Keratinocyte (primary cell): ENCODE results near the gene PLAC9. TPM values are rescaled to one million over a fixed set of nuclear protein-coding genes. Genes with fewer than 3 reads are reported as not detected.

ENCODE experiments used
- DNase-seq: peaks from one replicate; pipeline ENCODE4 v3.0.0-alpha.2; 2011; ENCODE audit warnings: low read depth, missing footprints, low spot score
- FAIRE-seq: peaks from 2 replicates; lab custom pipeline; 2011; peaks lifted over from hg19 to GRCh38; lab: Jason Lieb, UNC
- H2AFZ ChIP-seq: 2 replicates; pipeline ENCODE4 v1.6.0; 2012; ENCODE audit warnings: low read length, control low read depth, inconsistent platforms; ENCODE audit not compliant: control insufficient read depth
- H3K27ac ChIP-seq: 2 replicates; pipeline ENCODE4 v1.5.1; 2011; ENCODE audit warnings: low read length; ENCODE audit not compliant: control insufficient read depth, insufficient read depth
- H3K27me3 ChIP-seq: 3 replicates; pipeline ENCODE4 v1.6.0; 2011; ENCODE audit warnings: low read length; ENCODE audit not compliant: control insufficient read depth, insufficient read depth; ENCODE audit errors: extremely low read depth
- H3K36me3 ChIP-seq, 2 experiments: 2 replicates in 1 of 2; 3 replicates in 1 of 2; pipeline ENCODE4 v1.5.1; 2011; ENCODE audit warnings: low read length in 2 of 2, mild to moderate bottlenecking in 1 of 2; ENCODE audit not compliant: control insufficient read depth in 2 of 2, insufficient read depth in 2 of 2; ENCODE audit errors: extremely low read depth in 1 of 2
- H3K4me1 ChIP-seq: 3 replicates; pipeline ENCODE4 v1.5.1; 2011; ENCODE audit warnings: low read length; ENCODE audit not compliant: control insufficient read depth, insufficient read depth; ENCODE audit errors: extremely low read depth
- H3K4me2 ChIP-seq: 3 replicates; pipeline ENCODE4 v1.6.0; 2011; ENCODE audit warnings: low read depth, low read length; ENCODE audit not compliant: control insufficient read depth, insufficient read depth; ENCODE audit errors: extremely low read depth
- H3K4me3 ChIP-seq, 3 experiments: fragments of 200-600 bp in 1 of 3; sonication (generic) in 1 of 3; 2 replicates in 2 of 3; 3 replicates in 1 of 3; pipeline ENCODE4 v1.5.1; 2011 to 2016; ENCODE audit warnings: low read length in 3 of 3, mild to moderate bottlenecking in 3 of 3, control low read depth in 2 of 3, inconsistent platforms in 1 of 3, low read depth in 1 of 3, mixed read lengths in 1 of 3, mixed run types in 1 of 3, moderate library complexity in 1 of 3; ENCODE audit not compliant: control insufficient read depth in 2 of 3, insufficient read depth in 2 of 3; ENCODE audit errors: extremely low read depth in 1 of 3
- H3K79me2 ChIP-seq: 2 replicates; pipeline ENCODE4 v1.6.0; 2012; ENCODE audit warnings: low read length; ENCODE audit not compliant: control insufficient read depth, insufficient read depth
- H3K9ac ChIP-seq: 3 replicates; pipeline ENCODE4 v1.6.0; 2011; ENCODE audit warnings: low read length; ENCODE audit not compliant: control insufficient read depth, insufficient read depth; ENCODE audit errors: extremely low read depth
- H3K9me1 ChIP-seq: 3 replicates; pipeline ENCODE4 v1.6.0; 2011; ENCODE audit warnings: low read length; ENCODE audit not compliant: control insufficient read depth, insufficient read depth; ENCODE audit errors: extremely low read depth
- H3K9me3 ChIP-seq: 2 replicates; pipeline ENCODE4 v1.5.1; 2012; ENCODE audit warnings: low read depth, low read length; ENCODE audit not compliant: control insufficient read depth
- H4K20me1 ChIP-seq: 3 replicates; pipeline ENCODE4 v1.6.0; 2011; ENCODE audit warnings: low read length; ENCODE audit not compliant: control insufficient read depth, insufficient read depth; ENCODE audit errors: extremely low read depth
- CTCF ChIP-seq, 3 experiments: IDR thresholded peaks in 1 of 3; conservative IDR thresholded peaks in 1 of 3; optimal IDR thresholded peaks in 1 of 3; 2 replicates in 2 of 3; 3 replicates in 1 of 3; pipeline versions ENCODE3 to v1.5.1; 2011; ENCODE audit warnings: low read length in 3 of 3, mild to moderate bottlenecking in 3 of 3, moderate library complexity in 2 of 3, control low read depth in 1 of 3, inconsistent platforms in 1 of 3; ENCODE audit not compliant: insufficient read depth in 2 of 3; ENCODE audit errors: extremely low read depth in 1 of 3
- EZH2 ChIP-seq: IDR thresholded peaks from one replicate; pipeline ENCODE4 v1.6.1; 2012; ENCODE audit warnings: inconsistent platforms, mild to moderate bottlenecking, low read length, moderate library complexity
- dilution Hi-C: fragments of 300-500 bp; cut with MboI; formaldehyde crosslinking; loops from one replicate; pipeline ENCODE4 v1.7.0; 2020; ENCODE audit warnings: low sequenced_read_pairs; ENCODE audit not compliant: extremely low pct_ligation_motif_present
- polyA plus RNA-seq, 5 experiments: library from polyadenylated mRNA; depleted of rRNA in 3 of 5; stranded (reverse) in 3 of 5; stranded (forward) in 1 of 5; unstranded in 1 of 5; fragments of >200 nt; gene quantifications; 1 replicate in 1 of 5; 2 replicates in 3 of 5; 3 replicates in 1 of 5; pipeline versions ENCODE4 v1.2.1 to v1.2.3, GENCODE V29; 2011 to 2012; ENCODE audit warnings: missing spikeins in 2 of 5, low read depth in 1 of 5, low replicate concordance in 1 of 5

PLAC9 gene
- polyA plus RNA-seq, 1 donor (not counting 4 experiments of a cell fraction or from before 2014, with no cell fraction given) = 0.39 TPM

GRCh38 chr10:80158598-80159127 lies 26.1 kb downstream of the PLAC9 start:
- H3K79me2 ChIP-seq = no peaks in the 10 kb centered on the region

GRCh38 chr10:80159166-80159873 lies 26.8 kb downstream of the PLAC9 start:
- Histone ChIP-seq H3K36me3 (peaks cover 41% of the 10 kb centered on the region in 2 experiments), H3K4me2 (peak overlapping the region; percentile 69), H3K9me3 (no peaks in the 10 kb centered on the region), H3K79me2 (no peaks in the 10 kb centered on the region), H3K9ac (peak overlapping the region; percentile 51), H2AFZ (no peak overlapping the region), H3K27ac (peak overlapping the region; percentile 70), H3K4me3 (no peak overlapping the region), H3K9me1 (peaks cover 10% of the 10 kb centered on the region), H4K20me1 (peaks cover 2% of the 10 kb centered on the region), H3K4me1 (peaks cover 62% of the 10 kb centered on the region), H3K27me3 (no peaks in the 10 kb centered on the region)
- TF ChIP-seq CTCF (optimal IDR thresholded peaks at IDR 0.05 in 1 of 3, IDR thresholded peaks at IDR 0.05 in 1 of 3, conservative IDR thresholded peaks at IDR 0.05 in 1 of 3; ENCODE audit: extremely low read depth in 1 of 3, insufficient read depth in 2 of 3, low read length in 3 of 3) = no peak
- no peak for TF ChIP-seq EZH2
- dilution Hi-C loops = no loop called here
- FAIRE-seq (no peak), DNase-seq (no peak)

More at GRCh38 chr10:80158598-80159127, 26.1 kb downstream of the PLAC9 start:
- DNase-seq = peak; percentile 89
- Histone ChIP-seq H4K20me1 (peaks cover 3% of the 10 kb centered on the region), H3K27me3 (no peaks in the 10 kb centered on the region), H3K27ac (peak overlapping the region; percentile 70), H3K9ac (peak overlapping the region; percentile 51), H3K4me1 (peaks cover 57% of the 10 kb centered on the region), H3K9me1 (peaks cover 10% of the 10 kb centered on the region), H3K4me3 (no peak overlapping the region), H2AFZ (no peak overlapping the region), H3K4me2 (peak overlapping the region; percentile 69), H3K36me3 (peaks cover 36 to 41% of the 10 kb centered on the region in 2 experiments), H3K9me3 (no peaks in the 10 kb centered on the region)
- dilution Hi-C loops = no loop called here
- peak; percentile 96 for FAIRE-seq
- TF ChIP-seq EZH2 (no peak), CTCF (optimal IDR thresholded peaks at IDR 0.05 in 1 of 3, IDR thresholded peaks at IDR 0.05 in 1 of 3, conservative IDR thresholded peaks at IDR 0.05 in 1 of 3; ENCODE audit: extremely low read depth in 1 of 3, insufficient read depth in 2 of 3, low read length in 3 of 3) (no peak)
